ENCODE measurements around the gene EXOC3L2. TPM values are rescaled to one million over a fixed set of nuclear protein-coding genes. Genes with fewer than 3 reads are reported as not detected.

Gene EXOC3L2
- total and polyA plus RNA-seq, 9 donors = 0.63 to 3.2 (median 1.2) TPM; not detected in 1

- Histone ChIP-seq H3K27me3 (no peaks in the 10 kb centered on the region), H3K4me1 (ENCODE audit: insufficient read depth) (peaks cover 8% of the 10 kb centered on the region), H3K36me3 (no peaks in the 10 kb centered on the region), H3K27ac (no peak overlapping the region), H3K4me3 (no peak overlapping the region), H3K9me3 (no peaks in the 10 kb centered on the region)
- DNase-seq = no peak
- TF ChIP-seq EP300 (IDR thresholded peaks at IDR 0.05) (no peak), CTCF (IDR thresholded peaks at IDR 0.05) (no peak)
- 95 to 96% (median 95%) methylated on average over 4 of the region's 4 CpGs for WGBS, 3 donors
- intact Hi-C loops (cut with DNase I) = no loop called here
Measured at GRCh38 chr19:45256836-45257235, 11.6 kb upstream of the EXOC3L2 start.

DNA sequence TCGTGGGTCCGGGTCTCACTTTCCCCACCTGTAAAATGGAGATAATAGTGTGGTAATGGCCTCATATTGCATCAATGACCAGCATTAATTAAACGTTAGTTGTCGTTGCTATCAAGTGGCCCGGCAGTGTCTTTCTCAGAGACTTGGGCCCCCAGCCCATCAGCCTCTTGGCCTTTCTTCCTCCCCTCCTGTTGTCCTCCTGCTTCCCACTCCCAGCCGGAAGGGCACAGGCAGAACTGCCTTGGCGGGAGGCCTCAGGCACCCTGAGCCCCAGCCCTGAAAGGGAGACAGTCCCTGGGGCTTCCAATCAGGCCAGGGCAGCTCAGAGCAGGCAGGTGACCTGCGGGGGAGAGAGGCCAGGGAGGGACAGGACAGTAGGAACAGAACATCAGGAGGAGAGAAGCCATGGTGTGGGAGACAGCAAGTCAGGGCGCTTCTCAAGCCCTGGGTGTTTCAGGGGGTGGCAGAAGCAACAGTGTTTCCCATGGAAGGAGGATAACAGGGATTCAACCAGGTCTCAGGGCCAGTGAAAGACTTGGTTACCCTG is 10.5 kb upstream of the EXOC3L2 start:
- Histone ChIP-seq H3K36me3 (no peaks in the 10 kb centered on the region), H3K4me3 (no peak overlapping the region), H3K4me1 (ENCODE audit: insufficient read depth) (peaks cover 8% of the 10 kb centered on the region), H3K9me3 (no peaks in the 10 kb centered on the region), H3K27me3 (no peaks in the 10 kb centered on the region), H3K27ac (no peak overlapping the region)
- intact Hi-C loops (cut with DNase I) = no loop called here
- TF ChIP-seq CTCF (IDR thresholded peaks at IDR 0.05) (no peak), POLR2A (IDR thresholded peaks at IDR 0.05) (no peak), EP300 (IDR thresholded peaks at IDR 0.05) (no peak)
- no peak for DNase-seq
- 76 to 86% (median 78%) methylated on average over 9 of the region's 9 CpGs for WGBS, 3 donors

GRCh38 chr19:45254044-45254531 is 8.9 kb upstream of the EXOC3L2 start:
- Histone ChIP-seq H3K27ac (no peak overlapping the region), H3K27me3 (no peaks in the 10 kb centered on the region), H3K36me3 (no peaks in the 10 kb centered on the region), H3K4me3 (no peak overlapping the region), H3K4me1 (ENCODE audit: insufficient read depth) (peaks cover 8% of the 10 kb centered on the region), H3K9me3 (no peaks in the 10 kb centered on the region)
- no peak for DNase-seq
- TF ChIP-seq CTCF (IDR thresholded peaks at IDR 0.05) (no peak), EP300 (IDR thresholded peaks at IDR 0.05) (no peak), POLR2A (IDR thresholded peaks at IDR 0.05) (no peak)
- 55 to 64% (median 56%) methylated on average over 11 of the region's 11 CpGs for WGBS, 3 donors
- intact Hi-C loops (cut with DNase I) = no loop called here

DNA sequence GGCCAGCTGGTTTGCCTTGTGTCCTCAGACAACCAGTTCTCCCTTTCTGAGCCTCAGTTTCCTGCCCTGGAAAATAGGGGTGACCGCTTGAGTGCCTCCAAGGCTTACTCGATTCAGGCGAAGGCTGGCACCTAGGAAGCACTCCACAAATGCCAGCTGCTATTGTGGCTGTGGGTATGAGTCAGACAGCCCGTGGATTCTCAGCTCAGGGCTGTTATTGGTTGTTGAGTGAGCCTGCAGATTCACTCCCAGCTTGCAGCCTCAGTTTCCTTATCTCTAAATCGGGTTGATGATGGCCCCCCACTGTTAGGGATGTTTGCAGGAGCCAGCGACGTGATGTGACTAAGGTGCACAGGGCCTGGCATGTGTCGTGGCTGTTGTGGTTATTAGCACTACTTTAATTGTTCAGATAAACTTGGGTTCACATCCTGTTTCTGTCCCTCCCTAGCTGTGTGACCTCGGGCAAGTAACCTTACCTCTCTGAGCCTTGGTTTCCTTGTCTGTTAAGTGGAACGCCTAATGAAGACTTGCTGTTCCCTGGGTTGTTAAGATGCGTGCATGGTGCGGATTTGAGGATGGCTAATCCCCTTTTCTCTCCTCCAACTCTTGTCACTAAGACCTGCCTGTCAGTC is 8.3 kb upstream of the EXOC3L2 start:
- Histone ChIP-seq H3K27me3 (no peaks in the 10 kb centered on the region), H3K27ac (no peak overlapping the region), H3K9me3 (no peaks in the 10 kb centered on the region), H3K36me3 (no peaks in the 10 kb centered on the region), H3K4me1 (ENCODE audit: insufficient read depth) (peaks cover 11% of the 10 kb centered on the region), H3K4me3 (no peak overlapping the region)
- intact Hi-C loops (cut with DNase I) = no loop called here
- WGBS, 3 donors = 69 to 75% (median 69%) methylated on average over 12 of the region's 12 CpGs
- TF ChIP-seq CTCF (IDR thresholded peaks at IDR 0.05) = no peak
- no peak for TF ChIP-seq EP300 (IDR thresholded peaks at IDR 0.05)
- TF ChIP-seq POLR2A (IDR thresholded peaks at IDR 0.05) = no peak
- DNase-seq = no peak
